ENCODE data around the gene KRTAP10-2. TPM values are rescaled to one million over a fixed set of nuclear protein-coding genes. Genes with fewer than 3 reads are reported as not detected.

The KRTAP10-2 gene
- total and polyA plus RNA-seq, 2 donors from 2014 or later, result not detected

DNA sequence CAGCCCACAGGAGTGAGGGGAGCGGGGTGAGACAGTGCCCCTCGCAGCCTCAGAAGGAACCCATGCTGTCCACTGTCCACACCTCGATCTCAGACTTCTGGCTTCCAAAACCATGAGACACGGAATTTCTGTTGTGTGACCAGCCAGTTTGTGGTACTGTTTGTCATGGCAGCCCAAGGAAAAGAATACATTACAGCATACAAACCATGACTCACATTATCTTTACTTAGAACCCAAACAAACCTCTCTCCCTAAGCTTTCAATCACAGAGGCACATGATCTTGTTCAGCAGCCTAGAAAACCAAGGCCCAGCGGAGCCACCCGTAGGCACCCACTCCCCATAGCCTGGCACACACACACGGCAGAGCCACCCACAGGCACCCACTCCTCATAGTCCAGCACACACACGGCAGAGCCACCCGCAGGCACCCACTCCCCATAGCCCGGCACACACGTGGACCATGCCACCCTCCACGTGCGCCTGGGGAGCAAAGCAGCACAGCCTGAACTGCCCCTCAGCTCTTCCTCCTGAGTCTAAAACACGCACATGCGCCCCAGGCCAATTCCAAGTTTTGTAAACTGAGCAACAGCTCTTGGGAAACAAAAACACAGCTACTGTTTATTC lies 21.8 kb upstream of the KRTAP10-2 start:
- H3K4me3 ChIP-seq (ENCODE audit: low read length in 3 of 3), result no peak overlapping the region
- peaks cover 0 to 10% (median 2%) of the 10 kb centered on the region in 3 donors for H3K9me3 ChIP-seq (ENCODE audit: control insufficient read depth in 2 of 3, insufficient read depth in 1 of 3, low read length in 3 of 3)
- H3K27ac ChIP-seq (ENCODE audit: low read depth in 2 of 2, low read length in 2 of 2), result no peak overlapping the region
- H3K4me1 ChIP-seq (ENCODE audit: control insufficient read depth in 2 of 3, insufficient read depth in 2 of 3, low read depth in 1 of 3, low read length in 3 of 3), result no peaks in the 10 kb centered on the region
- peak in 1 of 5 donors; percentile 37 for DNase-seq
- intact Hi-C loops (cut with DNase I), result no loop called here
- TF ChIP-seq, protein P1, sequence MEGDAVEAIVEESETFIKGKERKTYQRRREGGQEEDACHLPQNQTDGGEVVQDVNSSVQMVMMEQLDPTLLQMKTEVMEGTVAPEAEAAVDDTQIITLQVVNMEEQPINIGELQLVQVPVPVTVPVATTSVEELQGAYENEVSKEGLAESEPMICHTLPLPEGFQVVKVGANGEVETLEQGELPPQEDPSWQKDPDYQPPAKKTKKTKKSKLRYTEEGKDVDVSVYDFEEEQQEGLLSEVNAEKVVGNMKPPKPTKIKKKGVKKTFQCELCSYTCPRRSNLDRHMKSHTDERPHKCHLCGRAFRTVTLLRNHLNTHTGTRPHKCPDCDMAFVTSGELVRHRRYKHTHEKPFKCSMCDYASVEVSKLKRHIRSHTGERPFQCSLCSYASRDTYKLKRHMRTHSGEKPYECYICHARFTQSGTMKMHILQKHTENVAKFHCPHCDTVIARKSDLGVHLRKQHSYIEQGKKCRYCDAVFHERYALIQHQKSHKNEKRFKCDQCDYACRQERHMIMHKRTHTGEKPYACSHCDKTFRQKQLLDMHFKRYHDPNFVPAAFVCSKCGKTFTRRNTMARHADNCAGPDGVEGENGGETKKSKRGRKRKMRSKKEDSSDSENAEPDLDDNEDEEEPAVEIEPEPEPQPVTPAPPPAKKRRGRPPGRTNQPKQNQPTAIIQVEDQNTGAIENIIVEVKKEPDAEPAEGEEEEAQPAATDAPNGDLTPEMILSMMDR (IDR thresholded peaks at IDR 0.05; ENCODE audit: borderline replicate concordance, extremely low read depth, insufficient read depth), result no peak
- H3K27me3 ChIP-seq (ENCODE audit: control insufficient read depth, insufficient read depth, low read length), result no peaks in the 10 kb centered on the region
- no peaks in the 10 kb centered on the region for H3K36me3 ChIP-seq (ENCODE audit: control insufficient read depth in 2 of 3, insufficient read depth in 3 of 3, low read length in 3 of 3)
- FAIRE-seq, result no peak
- H3K9ac ChIP-seq (ENCODE audit: low read length in 3 of 3), result no peak overlapping the region

DNA sequence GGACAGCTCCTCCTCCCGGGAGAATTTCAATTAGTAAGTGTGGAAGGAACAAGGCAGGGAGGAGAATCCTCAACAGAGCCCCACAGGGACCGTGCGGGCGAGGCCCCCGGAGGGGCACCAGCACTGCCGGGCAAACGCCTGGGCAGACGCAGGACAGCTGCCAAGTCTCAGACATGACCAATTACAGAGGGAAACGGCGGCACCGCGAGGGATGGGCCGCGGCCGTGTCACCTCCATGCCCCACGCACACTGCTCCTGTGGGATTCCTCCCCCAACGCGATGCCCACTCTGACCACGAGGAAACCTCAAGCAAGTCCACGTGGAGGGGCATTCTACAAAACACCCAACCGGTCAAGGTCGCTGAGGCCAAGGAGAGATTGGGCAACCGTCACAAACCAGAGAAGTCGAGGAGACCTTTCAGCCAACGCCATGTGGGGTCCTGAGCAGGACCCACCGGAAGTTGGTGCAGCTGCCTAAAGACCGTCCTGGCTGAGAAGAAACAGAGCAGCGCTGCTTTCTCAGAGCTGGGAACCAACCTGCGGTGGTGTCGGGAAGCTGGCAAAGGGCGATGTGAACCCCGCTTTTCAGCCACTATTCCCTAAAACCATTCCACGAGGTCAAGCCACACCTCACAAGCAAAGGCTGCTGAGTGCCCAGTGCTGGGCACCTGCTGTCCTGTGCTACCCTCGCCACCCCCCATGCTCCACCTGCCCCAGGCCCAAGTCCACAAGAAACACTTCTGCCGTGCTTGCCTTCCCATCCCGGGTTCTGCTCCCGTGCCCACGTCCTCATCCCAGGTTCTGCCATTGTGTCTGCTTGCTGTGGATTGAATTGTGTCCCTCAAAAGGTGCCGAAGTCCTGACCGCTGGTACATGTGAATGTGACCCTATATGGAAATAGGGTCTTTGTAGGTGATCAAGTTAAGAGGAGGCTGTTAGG lies 20.8 kb upstream of the KRTAP10-2 start:
- Histone ChIP-seq H3K36me3 (ENCODE audit: control insufficient read depth in 2 of 3, insufficient read depth in 3 of 3, low read length in 3 of 3) (no peaks in the 10 kb centered on the region), H3K4me3 (ENCODE audit: low read length in 3 of 3) (no peak overlapping the region), H3K27ac (ENCODE audit: low read depth in 2 of 2, low read length in 2 of 2) (no peak overlapping the region), H3K9me3 (ENCODE audit: control insufficient read depth in 2 of 3, insufficient read depth in 1 of 3, low read length in 3 of 3) (peaks cover 0 to 5% (median under 1%) of the 10 kb centered on the region in 3 donors), H3K4me1 (ENCODE audit: control insufficient read depth in 2 of 3, insufficient read depth in 2 of 3, low read depth in 1 of 3, low read length in 3 of 3) (no peaks in the 10 kb centered on the region), H3K9ac (ENCODE audit: low read length in 3 of 3) (no peak overlapping the region), H3K27me3 (ENCODE audit: control insufficient read depth, insufficient read depth, low read length) (no peaks in the 10 kb centered on the region)
- FAIRE-seq (no peak), DNase-seq (no peak)
- TF ChIP-seq, protein P1 (IDR thresholded peaks at IDR 0.05; ENCODE audit: borderline replicate concordance, extremely low read depth, insufficient read depth), result no peak
- intact Hi-C loops (cut with DNase I), result no loop called here

DNA sequence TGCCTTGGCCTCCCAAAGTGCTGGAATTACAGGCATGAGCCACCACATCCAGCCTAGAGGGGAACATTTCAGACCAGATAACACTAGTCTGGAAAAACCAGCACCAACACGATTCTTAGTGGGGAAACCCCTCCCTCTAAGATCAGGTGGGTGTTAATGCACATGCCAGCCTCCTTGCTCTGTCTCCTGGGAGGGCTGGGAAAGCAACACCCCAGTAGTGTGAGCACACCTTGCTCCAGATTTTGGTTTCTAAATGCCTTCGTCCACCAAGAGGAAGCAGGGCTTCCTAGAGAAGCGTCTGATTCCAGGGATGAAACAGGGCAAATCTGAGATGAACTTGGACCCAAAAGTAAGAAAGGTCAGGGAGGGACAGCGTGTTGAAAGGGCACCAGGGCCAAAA lies 20.0 kb upstream of the KRTAP10-2 start:
- no peaks in the 10 kb centered on the region for H3K9me3 ChIP-seq (ENCODE audit: control insufficient read depth in 2 of 3, insufficient read depth in 1 of 3, low read length in 3 of 3)
- FAIRE-seq (no peak), DNase-seq (peak in 1 of 5 donors; percentile 12)
- H3K27me3 ChIP-seq (ENCODE audit: control insufficient read depth, insufficient read depth, low read length), result no peaks in the 10 kb centered on the region
- TF ChIP-seq, protein P1 (IDR thresholded peaks at IDR 0.05; ENCODE audit: borderline replicate concordance, extremely low read depth, insufficient read depth), result no peak
- H3K27ac ChIP-seq (ENCODE audit: low read depth in 2 of 2, low read length in 2 of 2), result no peak overlapping the region
- H3K9ac ChIP-seq (ENCODE audit: low read length in 3 of 3), result no peak overlapping the region
- no peaks in the 10 kb centered on the region for H3K36me3 ChIP-seq (ENCODE audit: control insufficient read depth in 2 of 3, insufficient read depth in 3 of 3, low read length in 3 of 3)
- no peaks in the 10 kb centered on the region for H3K4me1 ChIP-seq (ENCODE audit: control insufficient read depth in 2 of 3, insufficient read depth in 2 of 3, low read depth in 1 of 3, low read length in 3 of 3)
- intact Hi-C loops (cut with DNase I), result no loop called here
- no peak overlapping the region for H3K4me3 ChIP-seq (ENCODE audit: low read length in 3 of 3)
